IMR-90 (cell line): ENCODE data around the gene GDF15. TPM values are rescaled to one million over a fixed set of nuclear protein-coding genes. Genes with fewer than 3 reads are reported as not detected.

ENCODE experiments used
- ATAC-seq: fragments of 200-7000 bp; cut with Tn5 transposase; 2 replicates; pipeline ENCODE4 v1.9.1; 2020; ENCODE audit warnings: low read depth, mild to moderate bottlenecking, moderate library complexity
- BruUV-seq: library from RNA; stranded (reverse); fragments of 400-500 nt; replicated peaks from 2 replicates; lab custom pipeline; 2021; lab: Mats Ljungman, UMichigan
- CTCF ChIA-PET: fragments of 300-600 bp; formaldehyde crosslinking; extraction: SDS; loops from one replicate; lab custom pipeline; 2021; ENCODE audit warnings: antibody characterized with exemption; lab: Yijun Ruan, JAX
- POLR2A ChIA-PET: fragments of 300-600 bp; sonication (Branson Sonifier 250); formaldehyde crosslinking; loops from one replicate; lab custom pipeline; 2022; ENCODE audit warnings: antibody characterized with exemption; ENCODE audit not compliant: unreplicated experiment; lab: Charles Lee
- DNase-seq: peaks from one replicate; pipeline ENCODE4 v3.0.0; 2013
- H2AFZ ChIP-seq: replicated peaks from 2 replicates; pipeline ENCODE3; 2013; ENCODE audit warnings: low read length, mild to moderate bottlenecking; ENCODE audit not compliant: poor library complexity
- H2AK5ac ChIP-seq: 2 replicates; pipeline ENCODE4 v1.6.1; 2013; ENCODE audit warnings: low read depth, low read length, inconsistent platforms
- H2AK9ac ChIP-seq: replicated peaks from 2 replicates; pipeline ENCODE3; 2013; ENCODE audit warnings: mild to moderate bottlenecking, low read depth, low read length, moderate library complexity; ENCODE audit not compliant: poor library complexity
- H2BK120ac ChIP-seq: 2 replicates; pipeline ENCODE4 v1.6.1; 2013; ENCODE audit warnings: low read depth, low read length, inconsistent platforms
- H2BK15ac ChIP-seq: 3 replicates; pipeline ENCODE4 v1.6.1; 2013; ENCODE audit warnings: low read depth, low read length, inconsistent platforms
- H2BK20ac ChIP-seq: 2 replicates; pipeline ENCODE4 v1.6.1; 2013; ENCODE audit warnings: low read depth, mild to moderate bottlenecking, inconsistent platforms, low read length, moderate library complexity
- H2BK5ac ChIP-seq: 2 replicates; pipeline ENCODE4 v1.6.1; 2013; ENCODE audit warnings: mild to moderate bottlenecking, low read depth, low read length, inconsistent platforms; ENCODE audit not compliant: poor library complexity, severe bottlenecking
- H3K14ac ChIP-seq: replicated peaks from 2 replicates; pipeline ENCODE4 v1.6.1; 2013; ENCODE audit warnings: low read depth, low read length, inconsistent platforms
- H3K18ac ChIP-seq: 2 replicates; pipeline ENCODE4 v1.6.1; 2013; ENCODE audit warnings: low read depth, low read length, control low read depth
- H3K23ac ChIP-seq: 2 replicates; pipeline ENCODE4 v1.6.1; 2013; ENCODE audit warnings: low read depth, low read length, inconsistent platforms
- H3K27ac ChIP-seq: 2 replicates; pipeline ENCODE4 v1.5.1; 2013; ENCODE audit warnings: mild to moderate bottlenecking, control low read depth, low read length; ENCODE audit not compliant: insufficient read depth
- H3K27me3 ChIP-seq: 2 replicates; pipeline ENCODE4 v1.6.1; 2013; ENCODE audit warnings: low read length; ENCODE audit not compliant: control insufficient read depth, insufficient read depth
- H3K36me3 ChIP-seq: 2 replicates; pipeline ENCODE4 v1.6.1; 2013; ENCODE audit warnings: low read length, mixed read lengths; ENCODE audit not compliant: control insufficient read depth, insufficient read depth
- H3K4ac ChIP-seq: 2 replicates; pipeline ENCODE4 v1.6.1; 2013; ENCODE audit warnings: low read depth, low read length, inconsistent platforms
- H3K4me1 ChIP-seq: 2 replicates; pipeline ENCODE4 v1.6.1; 2013; ENCODE audit warnings: low read length, mixed read lengths; ENCODE audit not compliant: control insufficient read depth, insufficient read depth
- H3K4me2 ChIP-seq: 2 replicates; pipeline ENCODE4 v1.6.1; 2013; ENCODE audit warnings: low read depth, mild to moderate bottlenecking, control low read depth, low read length, moderate library complexity
- H3K4me3 ChIP-seq: 2 replicates; pipeline ENCODE4 v1.5.1; 2013; ENCODE audit warnings: low read depth, mild to moderate bottlenecking, control low read depth, low read length, moderate library complexity; ENCODE audit not compliant: insufficient read depth
- H3K56ac ChIP-seq: 2 replicates; pipeline ENCODE4 v1.6.1; 2013; ENCODE audit warnings: low read length, inconsistent platforms; ENCODE audit not compliant: insufficient read depth; ENCODE audit errors: extremely low read depth
- H3K79me1 ChIP-seq, 2 experiments: 2 replicates each; pipeline ENCODE4 v1.6.1; 2013; ENCODE audit warnings: low read length in 2 of 2, inconsistent platforms in 1 of 2, low read depth in 1 of 2
- H3K9ac ChIP-seq: 2 replicates; pipeline ENCODE4 v1.6.1; 2013; ENCODE audit warnings: low read depth, low read length, control low read depth
- H3K9me1 ChIP-seq: 2 replicates; pipeline ENCODE4 v1.6.1; 2013; ENCODE audit warnings: low read length, inconsistent platforms; ENCODE audit not compliant: insufficient read depth
- H3K9me3 ChIP-seq: 2 replicates; pipeline ENCODE4 v1.6.1; 2013; ENCODE audit warnings: low read length; ENCODE audit not compliant: control insufficient read depth, insufficient read depth
- H4K20me1 ChIP-seq: 2 replicates; pipeline ENCODE4 v1.6.1; 2013; ENCODE audit warnings: low read length, inconsistent platforms; ENCODE audit not compliant: insufficient read depth
- H4K5ac ChIP-seq: 2 replicates; pipeline ENCODE4 v1.6.1; 2013; ENCODE audit warnings: mild to moderate bottlenecking, low read depth, low read length, control low read depth
- H4K8ac ChIP-seq, 2 experiments: 2 replicates each; pipeline ENCODE4 v1.6.1; 2013; ENCODE audit warnings: low read depth in 2 of 2, low read length in 2 of 2, control low read depth in 1 of 2, inconsistent platforms in 1 of 2
- H4K91ac ChIP-seq: 2 replicates; pipeline ENCODE4 v1.6.1; 2013; ENCODE audit warnings: low read depth, low read length, inconsistent platforms; ENCODE audit not compliant: insufficient read depth
- FOS ChIP-seq: fragments of 150-350 bp; IDR thresholded peaks from 2 replicates; pipeline ENCODE4 v1.6.1; 2016; ENCODE audit warnings: low read depth, low read length
- POLR2A ChIP-seq: IDR thresholded peaks from 2 replicates; pipeline ENCODE4 v1.6.1; 2012; ENCODE audit warnings: mild to moderate bottlenecking, low read depth, low read length
- RCOR1 ChIP-seq: IDR thresholded peaks from 2 replicates; pipeline ENCODE4 v1.6.1; 2012; ENCODE audit warnings: mild to moderate bottlenecking, low read length, improper control_type of control experiment; ENCODE audit not compliant: insufficient replicate concordance
- SMC3 ChIP-seq: fragments of 150-350 bp; IDR thresholded peaks from 2 replicates; pipeline ENCODE4 v1.6.1; 2016; ENCODE audit warnings: low read depth, mild to moderate bottlenecking, antibody characterized with exemption, low read length, moderate library complexity
- WGBS, 2 experiments: methylation state at CpG; one replicate each; pipeline versions ENCODE4 v1.1.5 to v1.1.7; 2013; ENCODE audit warnings: missing lambda C conversion rate in 2 of 2; ENCODE audit not compliant: insufficient read length in 1 of 2; ENCODE audit errors: extremely low coverage in 2 of 2; 5-methylcytosine and 5-hydroxymethylcytosine counted together
- dilution Hi-C: fragments of 300-500 bp; cut with HindIII; formaldehyde crosslinking; loops from one replicate; pipeline ENCODE4 v1.14.3; 2018; ENCODE audit warnings: low sequenced_read_pairs; ENCODE audit not compliant: unreplicated experiment
- in situ Hi-C: fragments of 300-500 bp; cut with MboI; formaldehyde crosslinking; loops from 3 replicates; pipeline ENCODE4 v1.14.3; 2019; ENCODE audit warnings: low sequenced_read_pairs, inconsistent platforms, mixed read lengths
- intact Hi-C: fragments of 100-400 bp; cut with micrococcal nuclease; formaldehyde crosslinking; loops from 2 replicates; pipeline ENCODE4 v1.10.0; 2022
- polyA plus RNA-seq, 3 experiments: library from polyadenylated mRNA; depleted of rRNA; stranded (reverse); fragments of >200 nt; gene quantifications; 2 replicates each; pipeline ENCODE4 v1.2.3, GENCODE V29; 2012; ENCODE audit warnings: low replicate concordance in 1 of 3
- total RNA-seq: library from RNA; depleted of rRNA; stranded (reverse); fragments of >200 nt; gene quantifications from 2 replicates; pipeline ENCODE4 v1.2.3, GENCODE V29; 2012
- TF ChIP-seq, protein P1 (sequence below): conservative IDR thresholded peaks from 2 replicates; pipeline ENCODE4 v1.5.1; 2012; ENCODE audit warnings: mild to moderate bottlenecking, low read depth, low read length, improper control_type of control experiment

GDF15 gene
- total and polyA plus RNA-seq, 2 of the 4 experiments (the other 2 are of a cell fraction), result 5.6 to 49.8 TPM

DNA sequence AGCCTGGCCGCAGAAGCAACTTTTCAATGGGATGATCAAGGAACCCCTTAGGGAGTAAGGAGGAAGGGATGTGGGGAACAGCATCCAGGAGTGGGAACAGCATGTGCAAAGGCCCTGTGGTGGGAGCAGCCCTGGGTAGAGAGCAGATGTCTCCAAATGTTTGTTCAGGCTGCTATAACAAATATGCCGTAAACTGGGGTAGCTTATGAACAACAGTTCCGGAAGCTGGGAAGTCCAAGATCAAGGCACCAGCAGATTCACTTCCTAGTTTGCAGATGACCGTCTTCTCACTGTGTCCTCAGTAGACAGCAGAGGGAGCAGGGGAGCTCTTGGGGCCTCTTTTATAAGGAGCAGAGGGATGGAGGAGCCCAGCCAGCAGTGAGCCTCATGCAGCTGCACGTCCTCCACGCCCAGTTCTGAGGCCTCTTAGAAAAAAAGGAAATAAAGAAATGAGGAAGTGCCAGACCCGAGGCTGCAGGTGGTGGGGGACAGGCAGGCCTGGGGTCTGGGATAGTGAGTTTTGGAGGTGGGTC, 15.7 kb downstream of the GDF15 start:
- in situ Hi-C loops, result loop anchor here (10.0 kb wide), 1 partner anchor 127 kb away; the partner anchor contains the start of gene IQCN
- Histone ChIP-seq H2AK5ac (peak overlapping the region; percentile 20; the same call in 1 of the 2 replicates), H2AFZ (no peak overlapping the region)

More for the DNA sequence above, 15.7 kb downstream of the GDF15 start:
- 51% methylated on average over 4 of the region's 7 CpGs; no CpG with 5 or more reads in 1 of the 2 experiments for WGBS, 2 experiments
- intact Hi-C loops, result no loop called here
- peaks cover 21% of the 10 kb centered on the region for H3K4me1 ChIP-seq
- H3K36me3 ChIP-seq, result no peaks in the 10 kb centered on the region
- H3K27me3 ChIP-seq, result no peaks in the 10 kb centered on the region
- TF ChIP-seq SMC3 (peak; percentile 39; the same call in 1 of the 2 replicates), FOS (no peak), POLR2A (no peak), RCOR1 (no peak)
- TF ChIP-seq, protein P1, sequence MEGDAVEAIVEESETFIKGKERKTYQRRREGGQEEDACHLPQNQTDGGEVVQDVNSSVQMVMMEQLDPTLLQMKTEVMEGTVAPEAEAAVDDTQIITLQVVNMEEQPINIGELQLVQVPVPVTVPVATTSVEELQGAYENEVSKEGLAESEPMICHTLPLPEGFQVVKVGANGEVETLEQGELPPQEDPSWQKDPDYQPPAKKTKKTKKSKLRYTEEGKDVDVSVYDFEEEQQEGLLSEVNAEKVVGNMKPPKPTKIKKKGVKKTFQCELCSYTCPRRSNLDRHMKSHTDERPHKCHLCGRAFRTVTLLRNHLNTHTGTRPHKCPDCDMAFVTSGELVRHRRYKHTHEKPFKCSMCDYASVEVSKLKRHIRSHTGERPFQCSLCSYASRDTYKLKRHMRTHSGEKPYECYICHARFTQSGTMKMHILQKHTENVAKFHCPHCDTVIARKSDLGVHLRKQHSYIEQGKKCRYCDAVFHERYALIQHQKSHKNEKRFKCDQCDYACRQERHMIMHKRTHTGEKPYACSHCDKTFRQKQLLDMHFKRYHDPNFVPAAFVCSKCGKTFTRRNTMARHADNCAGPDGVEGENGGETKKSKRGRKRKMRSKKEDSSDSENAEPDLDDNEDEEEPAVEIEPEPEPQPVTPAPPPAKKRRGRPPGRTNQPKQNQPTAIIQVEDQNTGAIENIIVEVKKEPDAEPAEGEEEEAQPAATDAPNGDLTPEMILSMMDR, result peak; percentile 45
- no peak overlapping the region for H3K27ac ChIP-seq
- no peak overlapping the region for H3K23ac ChIP-seq
- dilution Hi-C loops, result no loop called here
- DNase-seq (peak; percentile 69), ATAC-seq (peak; percentile 59)
- no peak overlapping the region for H3K14ac ChIP-seq
- H3K9me3 ChIP-seq, result no peaks in the 10 kb centered on the region
- H2BK120ac ChIP-seq, result no peak overlapping the region; the same call in 1 of the 2 replicates
- H4K20me1 ChIP-seq, result no peaks in the 10 kb centered on the region
- peak overlapping the region; percentile 62; the same call in 1 of the 2 replicates for H3K4ac ChIP-seq
- peak overlapping the region; percentile 2; the same call in 1 of the 3 replicates for H2BK15ac ChIP-seq
- POLR2A ChIA-PET, result no interaction called here
- CTCF ChIA-PET, result interaction anchor here (0.5 to 0.9 kb wide), 2 partner anchors 9 to 21 kb away, joined by 3 read pairs; no protein-coding TSS in a partner anchor
- no peak overlapping the region for H2BK20ac ChIP-seq
- H2BK5ac ChIP-seq, result no peak overlapping the region
- no peak overlapping the region for H4K91ac ChIP-seq
- no peak overlapping the region for H3K9ac ChIP-seq
- no peak overlapping the region for H3K4me3 ChIP-seq
- no peak overlapping the region for H3K56ac ChIP-seq
- H3K79me1 ChIP-seq, result no peaks in the 10 kb centered on the region
- H4K8ac ChIP-seq, result peak overlapping the region in 1 of 2 experiments; percentile 52; a peak in 1 of 4 replicates
- H3K9me1 ChIP-seq, result peaks cover 6% of the 10 kb centered on the region; the same call in 1 of the 2 replicates
- no TSS peak for BruUV-seq
- H3K4me2 ChIP-seq, result no peak overlapping the region
- no peak overlapping the region for H3K18ac ChIP-seq
- H4K5ac ChIP-seq, result no peak overlapping the region; the same call in 1 of the 2 replicates
- H2AK9ac ChIP-seq, result peak overlapping the region; percentile 9
